Activated naive CD8-positive, alpha-beta T cell treated with anti-CD3 and anti-CD28 coated beads, Interleukin-2, amount 10 ng/mL, durations not matched to agents 7 days and 5 days (primary cell): ENCODE measurements around the gene PRLR. TPM values are rescaled to one million over a fixed set of nuclear protein-coding genes. Genes with fewer than 3 reads are reported as not detected.
A peak's percentile ranks its signal among the peaks of the same experiment; 100 is the strongest.

Experiments
- ATAC-seq: fragments of 150-1000 bp; cut with Tn5 transposase; one replicate; pipeline ENCODE4 v1.10.0; 2021; ENCODE audit warnings: low read depth, moderate library complexity
- POLR2A ChIA-PET: fragments of 350-600 bp; sonication (Branson Sonifier 250); formaldehyde crosslinking; loops from one replicate; lab custom pipeline; 2021; ENCODE audit warnings: antibody characterized with exemption; lab: Charles Lee
- DNase-seq: peaks from one replicate; pipeline ENCODE4 v3.0.0; 2021
- H3K27ac Mint-ChIP-seq: one replicate; pipeline ENCODE4 v1.8.0; 2022; ENCODE audit warnings: mild to moderate bottlenecking, mixed read lengths
- H3K27me3 Mint-ChIP-seq: one replicate; pipeline ENCODE4 v1.8.0; 2022; ENCODE audit warnings: mild to moderate bottlenecking, moderate library complexity, mixed read lengths
- H3K36me3 Mint-ChIP-seq: one replicate; pipeline ENCODE4 v1.8.0; 2021; ENCODE audit warnings: mild to moderate bottlenecking, mixed read lengths
- H3K4me1 Mint-ChIP-seq: one replicate; pipeline ENCODE4 v1.8.0; 2021; ENCODE audit warnings: mixed read lengths
- H3K4me3 Mint-ChIP-seq: one replicate; pipeline ENCODE4 v1.8.0; 2022; ENCODE audit warnings: mild to moderate bottlenecking, moderate library complexity, mixed read lengths
- H3K9me3 Mint-ChIP-seq: one replicate; pipeline ENCODE4 v1.8.0; 2021; ENCODE audit warnings: mixed read lengths
- total RNA-seq, 2 experiments: library from RNA; stranded (reverse); gene quantifications; one replicate each; pipeline ENCODE4 v1.2.3, GENCODE V29; 2021

Gene PRLR
- total RNA-seq, 2 experiments from 2014 or later: not detected

DNA sequence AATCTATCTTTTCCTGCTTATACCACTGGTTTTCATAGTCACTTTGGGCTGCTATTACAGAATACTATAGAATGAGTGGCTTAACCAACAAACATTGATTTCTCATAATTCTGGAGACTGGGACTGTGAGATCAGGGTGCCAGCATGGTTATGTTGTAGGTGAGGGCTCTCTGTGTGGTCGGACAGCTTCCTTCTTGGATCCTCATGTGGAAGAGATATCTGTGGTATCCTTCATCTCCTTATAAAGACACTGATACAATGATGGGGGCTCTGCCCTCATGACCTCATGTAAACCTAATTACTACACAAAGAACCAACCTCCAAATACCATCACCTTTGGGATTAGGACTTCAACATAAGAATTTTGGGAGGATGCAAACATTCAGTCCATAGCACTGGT lies 13.9 kb upstream of the PRLR start:
- H3K4me3 Mint-ChIP-seq: no peak overlapping the region
- DNase-seq (no peak), ATAC-seq (no peak)
- H3K9me3 Mint-ChIP-seq: no peaks in the 10 kb centered on the region
- H3K27ac Mint-ChIP-seq: no peak overlapping the region
- H3K27me3 Mint-ChIP-seq: peaks cover 6% of the 10 kb centered on the region
- POLR2A ChIA-PET: no interaction called here
- H3K4me1 Mint-ChIP-seq: peaks cover under 1% of the 10 kb centered on the region
- no peaks in the 10 kb centered on the region for H3K36me3 Mint-ChIP-seq

DNA sequence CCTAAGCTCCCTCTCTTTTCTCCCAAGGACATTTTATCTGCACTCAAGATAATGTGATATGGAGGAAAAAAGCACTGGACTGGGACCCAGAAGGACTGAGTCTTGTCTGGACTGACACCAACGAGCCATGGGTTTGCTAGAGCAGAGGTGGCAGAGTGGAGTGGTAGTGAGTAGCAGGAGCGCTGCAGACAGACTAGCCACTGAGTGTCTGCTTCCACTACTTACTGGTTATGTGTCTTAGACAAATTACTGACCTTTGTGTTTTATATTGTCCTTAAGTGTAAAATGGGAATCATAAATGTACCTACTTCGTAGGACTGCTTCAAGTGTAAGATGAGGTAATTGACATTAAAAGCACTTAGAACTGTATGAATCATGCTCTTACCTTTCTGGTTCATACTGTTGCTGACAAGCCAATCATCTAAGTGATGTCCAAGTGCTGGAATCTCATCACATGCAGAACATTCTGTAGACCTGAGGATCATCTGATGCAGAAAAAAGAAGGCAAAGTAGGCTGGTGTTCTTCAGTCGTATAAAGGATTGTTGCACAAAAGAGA lies 12.5 kb upstream of the PRLR start:
- Mint-ChIP-seq H3K9me3 (no peaks in the 10 kb centered on the region), H3K36me3 (no peaks in the 10 kb centered on the region), H3K27ac (no peak overlapping the region), H3K4me3 (no peak overlapping the region), H3K27me3 (peaks cover 6% of the 10 kb centered on the region), H3K4me1 (no peaks in the 10 kb centered on the region)
- ATAC-seq (no peak), DNase-seq (no peak)
- POLR2A ChIA-PET: no interaction called here

- no peak overlapping the region for H3K27ac Mint-ChIP-seq
- no peak for ATAC-seq
- peaks cover 6% of the 10 kb centered on the region for H3K27me3 Mint-ChIP-seq
- H3K9me3 Mint-ChIP-seq: no peaks in the 10 kb centered on the region
- DNase-seq: no peak
- H3K36me3 Mint-ChIP-seq: no peaks in the 10 kb centered on the region
- H3K4me1 Mint-ChIP-seq: no peaks in the 10 kb centered on the region
- POLR2A ChIA-PET: no interaction called here
- no peak overlapping the region for H3K4me3 Mint-ChIP-seq
Measured at GRCh38 chr5:35240892-35241291, 10.6 kb upstream of the PRLR start.

DNA sequence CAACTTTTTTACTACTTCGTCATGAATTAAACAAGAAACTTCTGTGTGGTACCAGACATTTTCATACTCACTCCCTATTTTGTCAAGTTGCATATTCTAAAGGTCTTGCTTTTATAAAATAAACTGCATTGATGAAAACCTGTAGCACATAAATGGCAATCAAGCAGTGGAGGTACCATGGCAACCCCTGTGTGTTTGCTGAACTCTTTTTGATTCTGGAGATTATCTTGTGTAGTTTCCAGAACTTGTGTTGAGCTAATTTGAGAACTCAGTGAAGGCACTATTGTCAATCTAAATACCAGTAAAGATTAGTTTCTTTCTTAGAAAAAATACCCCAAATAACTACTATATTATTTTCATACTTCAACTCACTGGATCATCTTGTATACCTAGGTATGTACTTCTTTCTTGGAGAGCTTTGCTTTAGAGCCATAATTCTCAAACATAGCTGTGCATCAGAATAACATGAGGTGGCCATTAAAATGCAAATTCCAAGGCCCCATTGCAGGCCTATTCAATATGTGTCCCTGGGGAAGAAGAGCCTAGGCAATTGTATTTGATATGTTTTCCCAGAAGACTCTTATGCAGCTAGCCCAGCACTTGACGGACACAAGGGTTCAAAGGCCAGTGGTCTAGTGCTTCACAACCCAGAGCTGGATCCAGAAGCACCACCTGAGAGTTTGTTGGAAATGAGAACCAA lies 9.8 kb upstream of the PRLR start:
- no peaks in the 10 kb centered on the region for H3K4me1 Mint-ChIP-seq
- no peaks in the 10 kb centered on the region for H3K36me3 Mint-ChIP-seq
- H3K27me3 Mint-ChIP-seq: peaks cover 6% of the 10 kb centered on the region
- POLR2A ChIA-PET: no interaction called here
- no peaks in the 10 kb centered on the region for H3K9me3 Mint-ChIP-seq
- ATAC-seq (no peak), DNase-seq (no peak)
- no peak overlapping the region for H3K4me3 Mint-ChIP-seq
- no peak overlapping the region for H3K27ac Mint-ChIP-seq

- ATAC-seq (no peak), DNase-seq (no peak)
- peaks cover 6% of the 10 kb centered on the region for H3K27me3 Mint-ChIP-seq
- H3K4me1 Mint-ChIP-seq: no peaks in the 10 kb centered on the region
- no peaks in the 10 kb centered on the region for H3K9me3 Mint-ChIP-seq
- H3K36me3 Mint-ChIP-seq: no peaks in the 10 kb centered on the region
- no peak overlapping the region for H3K4me3 Mint-ChIP-seq
- POLR2A ChIA-PET: no interaction called here
- no peak overlapping the region for H3K27ac Mint-ChIP-seq
Measured at GRCh38 chr5:35239476-35239875, 9.2 kb upstream of the PRLR start.

DNA sequence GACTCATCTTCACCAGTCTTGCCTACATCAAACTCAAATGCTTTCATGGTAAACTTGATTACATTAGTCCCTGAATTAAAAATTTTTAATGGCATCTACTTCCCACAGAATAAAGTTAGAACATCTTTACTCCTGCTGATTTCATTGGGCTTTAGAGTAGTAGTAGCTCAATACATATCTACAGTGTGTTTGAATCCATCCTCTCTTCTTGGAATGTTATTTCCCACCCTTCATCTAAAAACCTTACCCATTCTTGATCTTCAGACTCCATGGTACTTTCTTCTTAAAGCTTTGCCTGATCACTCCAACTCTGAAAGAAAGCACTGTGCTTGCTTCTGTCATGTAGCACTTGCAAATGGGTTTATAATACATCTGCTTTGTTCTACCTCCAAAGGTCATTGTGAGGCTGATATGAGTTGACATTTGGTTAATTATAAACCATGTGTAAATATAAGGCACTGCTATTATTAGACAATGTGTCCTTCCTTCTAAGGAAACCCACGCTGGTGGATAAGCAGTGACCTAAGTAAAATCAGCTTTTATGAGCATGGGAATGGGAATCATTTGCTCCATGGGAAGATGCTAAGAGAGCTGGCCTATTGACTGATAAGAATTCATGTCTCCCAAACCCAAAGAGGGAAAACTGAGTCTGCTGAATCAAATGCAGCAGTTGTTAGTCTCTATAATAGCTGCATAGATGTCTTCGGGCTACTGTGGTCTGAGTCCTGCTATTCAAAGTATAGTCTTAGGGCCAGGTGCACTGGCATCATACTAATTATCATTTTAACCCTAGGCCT lies 7.5 kb upstream of the PRLR start:
- ATAC-seq (no peak), DNase-seq (no peak)
- POLR2A ChIA-PET: no interaction called here
- no peaks in the 10 kb centered on the region for H3K36me3 Mint-ChIP-seq
- no peak overlapping the region for H3K27ac Mint-ChIP-seq
- peaks cover 12% of the 10 kb centered on the region for H3K27me3 Mint-ChIP-seq
- H3K9me3 Mint-ChIP-seq: no peaks in the 10 kb centered on the region
- H3K4me3 Mint-ChIP-seq: no peak overlapping the region
- no peaks in the 10 kb centered on the region for H3K4me1 Mint-ChIP-seq

- ATAC-seq (no peak), DNase-seq (no peak)
- Mint-ChIP-seq H3K4me1 (no peaks in the 10 kb centered on the region), H3K9me3 (no peaks in the 10 kb centered on the region), H3K4me3 (no peak overlapping the region), H3K27ac (no peak overlapping the region), H3K27me3 (peaks cover 17% of the 10 kb centered on the region), H3K36me3 (no peaks in the 10 kb centered on the region)
- POLR2A ChIA-PET: no interaction called here
Measured at GRCh38 chr5:35236770-35237169, 6.5 kb upstream of the PRLR start.

DNA sequence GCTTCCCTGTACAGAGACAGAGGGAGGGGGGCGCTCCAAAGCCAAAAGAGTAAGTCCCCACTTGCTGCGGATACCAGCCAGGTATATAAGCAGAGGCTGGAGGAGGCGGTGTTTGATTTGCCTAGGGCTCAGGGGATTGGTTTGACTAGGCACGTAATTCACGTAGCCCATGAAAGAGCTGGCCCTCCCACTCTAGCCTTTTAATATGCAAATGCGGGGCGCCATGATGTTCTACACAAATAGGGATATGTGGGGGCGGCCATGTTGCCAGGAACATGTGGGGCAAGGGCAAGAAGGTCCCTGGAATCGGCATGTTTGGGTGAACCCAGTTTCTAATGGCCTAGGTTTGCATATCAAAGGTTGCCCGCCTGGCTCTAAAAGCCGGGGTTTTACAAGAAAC lies 3.3 kb upstream of the PRLR start:
- POLR2A ChIA-PET: no interaction called here
- DNase-seq (no peak), ATAC-seq (no peak)
- Mint-ChIP-seq H3K9me3 (no peaks in the 10 kb centered on the region), H3K36me3 (no peaks in the 10 kb centered on the region), H3K4me3 (no peak overlapping the region), H3K4me1 (peaks cover 3% of the 10 kb centered on the region), H3K27ac (no peak overlapping the region), H3K27me3 (peaks cover 37% of the 10 kb centered on the region)

DNA sequence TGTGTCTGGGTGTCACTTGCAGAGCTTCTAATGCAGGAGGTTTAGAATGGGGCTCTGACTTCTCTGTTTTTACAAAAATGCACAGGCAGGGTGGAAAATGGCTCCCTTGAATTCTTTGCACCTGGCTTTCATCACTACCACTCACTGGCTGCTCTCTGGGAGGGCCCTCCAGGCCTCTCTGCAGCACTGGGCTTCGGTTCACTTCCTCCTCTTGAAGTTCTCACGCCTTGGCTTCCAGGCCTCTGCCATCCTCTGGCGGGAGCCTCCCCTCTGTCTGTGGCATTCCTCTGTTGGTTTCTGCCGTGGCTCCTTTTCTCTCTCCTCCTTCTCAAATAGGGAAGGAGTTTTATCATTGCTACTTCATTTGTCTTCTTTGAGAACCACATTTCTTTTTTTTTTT lies 2.8 kb upstream of the PRLR start:
- no peaks in the 10 kb centered on the region for H3K9me3 Mint-ChIP-seq
- H3K27me3 Mint-ChIP-seq: peaks cover 42% of the 10 kb centered on the region
- ATAC-seq (no peak), DNase-seq (no peak)
- H3K36me3 Mint-ChIP-seq: no peaks in the 10 kb centered on the region
- no peak overlapping the region for H3K27ac Mint-ChIP-seq
- peaks cover 3% of the 10 kb centered on the region for H3K4me1 Mint-ChIP-seq
- H3K4me3 Mint-ChIP-seq: no peak overlapping the region
- POLR2A ChIA-PET: no interaction called here

GRCh38 chr5:35232124-35232523 lies 1.8 kb upstream of the PRLR start:
- POLR2A ChIA-PET: no interaction called here
- Mint-ChIP-seq H3K4me1 (peaks cover 3% of the 10 kb centered on the region), H3K27me3 (peaks cover 52% of the 10 kb centered on the region), H3K27ac (no peak overlapping the region), H3K9me3 (no peaks in the 10 kb centered on the region), H3K4me3 (no peak overlapping the region), H3K36me3 (no peaks in the 10 kb centered on the region)
- ATAC-seq (no peak), DNase-seq (no peak)

DNA sequence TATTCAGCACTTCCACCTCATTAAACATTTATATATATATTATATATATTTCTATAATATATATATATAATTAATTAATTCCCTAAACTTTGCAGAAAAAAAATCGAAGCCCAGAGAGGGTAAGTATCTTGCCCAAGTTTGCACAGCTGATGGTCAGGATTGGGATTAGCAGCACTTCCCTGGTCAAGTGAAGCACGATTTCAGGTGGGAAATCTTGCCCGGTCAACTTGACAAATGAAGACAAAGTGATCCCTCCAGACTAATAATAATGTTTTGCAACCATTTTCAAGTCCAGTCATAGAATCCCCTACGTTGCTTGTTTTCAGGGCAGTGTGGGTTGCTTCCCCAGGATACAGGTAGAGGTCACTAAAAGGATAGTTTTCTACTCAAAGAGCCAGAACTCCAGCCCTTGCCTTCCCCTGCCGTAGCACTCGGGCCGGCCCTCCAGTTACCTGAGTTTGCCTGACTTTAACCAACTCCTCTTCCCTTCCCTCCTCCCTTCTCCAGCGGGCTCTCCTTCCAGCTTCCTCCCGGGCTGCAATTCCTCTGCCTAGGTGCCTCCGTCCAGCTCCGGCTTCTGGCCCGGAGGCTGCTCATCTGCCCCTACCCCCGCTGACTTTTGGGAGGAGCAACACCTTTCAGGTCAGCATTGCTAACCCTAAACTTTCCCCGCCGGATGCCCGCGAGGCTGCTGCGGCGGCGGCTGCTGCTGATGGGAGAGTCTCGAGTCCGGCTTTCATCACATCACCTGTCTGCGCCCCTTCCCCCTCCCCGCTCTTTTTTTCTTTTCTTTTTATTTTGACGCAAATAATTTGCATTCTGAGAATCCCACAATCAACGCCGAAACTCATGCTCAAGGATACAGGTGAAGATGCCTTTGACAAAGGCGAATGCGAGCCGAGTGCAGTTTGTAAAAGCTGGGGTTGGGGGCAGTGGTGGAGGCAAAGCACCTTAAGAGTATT lies 930 bp downstream of the PRLR start:
- Mint-ChIP-seq H3K4me3 (peak overlapping the region; percentile 69), H3K9me3 (no peaks in the 10 kb centered on the region), H3K27ac (no peak overlapping the region), H3K36me3 (no peaks in the 10 kb centered on the region), H3K27me3 (peaks cover 59% of the 10 kb centered on the region), H3K4me1 (peaks cover 3% of the 10 kb centered on the region)
- DNase-seq (peak; percentile 38), ATAC-seq (peak; percentile 33)
- POLR2A ChIA-PET: no interaction called here

DNA sequence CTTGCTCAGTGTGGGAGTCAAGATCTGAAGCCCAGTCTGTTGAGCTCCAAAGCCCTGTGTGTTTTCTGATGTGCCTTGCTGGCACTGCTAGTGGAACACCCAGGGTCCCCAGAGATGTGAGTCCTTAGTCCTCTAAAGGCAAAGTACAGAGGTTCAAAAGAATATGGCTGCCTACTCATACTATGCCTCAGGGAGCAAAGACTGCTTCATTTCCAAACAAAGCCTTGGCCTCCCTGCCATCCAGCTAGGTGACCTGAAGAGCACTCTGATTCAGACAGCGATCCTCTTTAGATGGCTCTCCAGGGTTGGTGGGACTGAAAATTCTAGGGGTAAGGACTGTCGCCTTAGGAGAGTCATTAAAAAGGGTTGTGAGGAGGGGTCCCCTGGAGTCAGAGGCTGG lies 2.0 kb downstream of the PRLR start:
- Mint-ChIP-seq H3K4me1 (peaks cover 3% of the 10 kb centered on the region), H3K27ac (no peak overlapping the region), H3K9me3 (no peaks in the 10 kb centered on the region), H3K4me3 (no peak overlapping the region), H3K36me3 (no peaks in the 10 kb centered on the region), H3K27me3 (peaks cover 59% of the 10 kb centered on the region)
- no peak for ATAC-seq
- POLR2A ChIA-PET: interaction anchor here (0.7 kb wide), 1 partner anchor 86 kb away, joined by 4 read pairs; no protein-coding TSS in a partner anchor
- DNase-seq: no peak

- peaks cover 53% of the 10 kb centered on the region for H3K27me3 Mint-ChIP-seq
- POLR2A ChIA-PET: no interaction called here
- H3K9me3 Mint-ChIP-seq: no peaks in the 10 kb centered on the region
- ATAC-seq (no peak), DNase-seq (no peak)
- no peak overlapping the region for H3K4me3 Mint-ChIP-seq
- no peak overlapping the region for H3K27ac Mint-ChIP-seq
- H3K36me3 Mint-ChIP-seq: no peaks in the 10 kb centered on the region
- peaks cover 3% of the 10 kb centered on the region for H3K4me1 Mint-ChIP-seq
Measured at GRCh38 chr5:35227720-35228119, 2.6 kb downstream of the PRLR start.
